Activated CD4-positive, alpha-beta T cell treated with anti-CD3 and anti-CD28 coated beads, Interleukin-2, Interleukin-4, amounts not matched to agents 100 ng/mL and 50 ng/mL, durations not matched to agents 16 hours and 8 hours (primary cell): ENCODE data around the gene CHIT1.

ENCODE experiments used
- DNase-seq: peaks from one replicate; pipeline ENCODE4 v3.0.0-alpha.2; 2020; ENCODE audit warnings: low spot score

The CHIT1 gene

GRCh38 chr1:203216274-203217138 lies 13.0 kb downstream of the CHIT1 start:
- DNase-seq = peak; percentile 67

- DNase-seq = no peak
Observed at GRCh38 chr1:203215573-203215972, 13.9 kb downstream of the CHIT1 start.

GRCh38 chr1:203214871-203215270 lies 14.6 kb downstream of the CHIT1 start:
- DNase-seq = no peak

GRCh38 chr1:203213126-203213525 lies 16.3 kb downstream of the CHIT1 start:
- DNase-seq = no peak

GRCh38 chr1:203211812-203212211 lies 17.7 kb downstream of the CHIT1 start:
- DNase-seq = no peak

GRCh38 chr1:203210988-203211387 lies 18.5 kb downstream of the CHIT1 start:
- DNase-seq = no peak

- DNase-seq = no peak
Observed at GRCh38 chr1:203210350-203210749, 19.1 kb downstream of the CHIT1 start.

GRCh38 chr1:203208181-203208580 lies 21.3 kb downstream of the CHIT1 start:
- no peak for DNase-seq

GRCh38 chr1:203207751-203208150 lies 21.7 kb downstream of the CHIT1 start:
- DNase-seq = no peak

- no peak for DNase-seq
Observed at GRCh38 chr1:203206129-203206687, 23.3 kb downstream of the CHIT1 start.

GRCh38 chr1:203204756-203205155 lies 24.7 kb downstream of the CHIT1 start:
- DNase-seq = no peak

- DNase-seq = no peak
Observed at GRCh38 chr1:203202431-203203245, 26.8 kb downstream of the CHIT1 start.

- DNase-seq = no peak
Observed at GRCh38 chr1:203201516-203202205, 27.8 kb downstream of the CHIT1 start.

- no peak for DNase-seq
Observed at GRCh38 chr1:203200916-203201315, 28.6 kb downstream of the CHIT1 start.

- no peak for DNase-seq
Observed at GRCh38 chr1:203199816-203200571, 29.5 kb downstream of the CHIT1 start.

- DNase-seq = no peak
Observed at GRCh38 chr1:203199481-203199815, 30.0 kb downstream of the CHIT1 start.

- no peak for DNase-seq
Observed at GRCh38 chr1:203199002-203199401, 30.5 kb downstream of the CHIT1 start.

GRCh38 chr1:203197625-203198024 lies 31.8 kb downstream of the CHIT1 start:
- no peak for DNase-seq

- DNase-seq = no peak
Observed at GRCh38 chr1:203196371-203196770, 33.1 kb downstream of the CHIT1 start.

- DNase-seq = no peak
Observed at GRCh38 chr1:203190949-203191348, 38.5 kb downstream of the CHIT1 start.

GRCh38 chr1:203189951-203190352 lies 39.5 kb downstream of the CHIT1 start:
- no peak for DNase-seq
